HG02759 (cell line): ENCODE data around the gene CNPY4.
A peak's percentile ranks its signal among the peaks of the same experiment; 100 is the strongest.
"Not testable (repeated sequence)": the region's sequence is repeated elsewhere in the genome, so short reads cannot be mapped to it uniquely, and the experiment has no call there.

Experiments
- ATAC-seq: cut with Tn5 transposase; IDR thresholded peaks from one replicate; pipeline ENCODE4 v1.9.1; 2021; ENCODE audit warnings: mild to moderate bottlenecking, moderate library complexity; ENCODE audit not compliant: unreplicated experiment

CNPY4 gene

GRCh38 chr7:100118388-100119071 lies 904 bp upstream of the CNPY4 start:
- no peak for ATAC-seq

DNA sequence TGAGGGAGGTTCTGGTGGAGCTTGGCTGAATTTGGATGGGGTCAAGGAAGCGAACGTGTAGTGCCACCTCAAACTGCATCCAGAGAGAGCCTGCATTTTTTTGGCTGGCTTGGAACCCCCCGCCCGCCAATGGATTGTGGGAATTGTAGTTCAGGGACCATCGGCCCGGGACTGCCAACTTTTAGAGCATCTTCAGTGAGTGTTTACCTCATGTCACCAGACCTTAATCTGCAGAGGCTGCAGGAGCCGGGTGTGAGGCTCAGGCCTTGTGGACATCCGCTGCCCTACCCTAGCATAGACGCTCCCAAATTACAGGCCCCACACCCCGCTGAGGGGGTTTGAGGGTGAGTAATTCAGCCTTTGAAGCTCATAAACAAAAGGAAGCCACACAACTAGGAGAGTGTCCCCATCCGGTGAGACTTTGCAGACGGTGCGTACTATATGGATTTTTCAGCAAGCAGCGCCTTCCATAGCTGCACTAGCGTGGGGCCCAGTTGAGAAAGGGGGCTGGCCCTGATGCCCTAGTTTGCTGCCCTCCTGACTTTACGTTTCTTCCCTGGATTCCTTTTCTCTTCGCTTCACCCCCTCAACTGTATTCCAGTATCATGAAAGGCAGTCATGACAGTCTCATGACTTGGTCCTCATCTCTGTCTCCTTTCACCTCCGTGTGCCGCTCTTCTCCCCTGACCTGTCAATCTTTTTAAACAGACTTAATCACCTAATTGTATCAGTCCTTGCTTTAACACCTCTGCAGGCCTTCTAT lies 717 bp downstream of the CNPY4 start:
- ATAC-seq: peak; percentile 31

DNA sequence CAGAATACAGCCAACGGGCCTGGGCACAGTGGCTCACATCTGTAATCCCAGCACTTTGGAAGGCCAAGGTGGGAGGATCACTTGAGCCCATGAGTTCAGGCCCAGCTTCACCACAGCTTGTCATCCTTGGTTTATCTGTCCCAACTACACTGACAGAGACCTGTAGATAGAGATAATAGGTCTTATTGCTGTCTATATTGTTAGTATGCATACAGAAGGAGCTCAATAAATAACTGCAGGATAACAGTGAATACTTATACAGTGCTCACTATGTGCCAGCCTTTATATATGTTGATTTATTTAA lies 1.3 kb downstream of the CNPY4 start:
- ATAC-seq: no peak

DNA sequence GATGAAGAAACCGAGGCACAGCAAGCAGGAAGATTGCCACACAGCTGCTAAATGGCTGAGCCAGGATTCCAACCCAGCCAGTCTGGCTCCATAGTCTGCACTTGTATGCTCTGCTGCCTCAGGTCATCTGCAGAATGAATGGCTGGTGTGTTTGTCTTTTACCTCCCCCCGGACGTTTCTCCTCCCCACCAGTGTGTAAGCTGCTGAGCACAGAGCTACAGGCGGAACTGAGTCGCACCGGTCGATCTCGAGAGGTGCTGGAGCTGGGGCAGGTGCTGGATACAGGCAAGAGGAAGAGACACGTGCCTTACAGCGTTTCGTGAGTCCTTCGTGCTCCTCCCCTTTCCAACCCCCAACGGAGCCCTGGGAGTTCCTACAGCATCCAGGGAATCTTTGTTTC lies 2.6 kb downstream of the CNPY4 start:
- no peak for ATAC-seq

DNA sequence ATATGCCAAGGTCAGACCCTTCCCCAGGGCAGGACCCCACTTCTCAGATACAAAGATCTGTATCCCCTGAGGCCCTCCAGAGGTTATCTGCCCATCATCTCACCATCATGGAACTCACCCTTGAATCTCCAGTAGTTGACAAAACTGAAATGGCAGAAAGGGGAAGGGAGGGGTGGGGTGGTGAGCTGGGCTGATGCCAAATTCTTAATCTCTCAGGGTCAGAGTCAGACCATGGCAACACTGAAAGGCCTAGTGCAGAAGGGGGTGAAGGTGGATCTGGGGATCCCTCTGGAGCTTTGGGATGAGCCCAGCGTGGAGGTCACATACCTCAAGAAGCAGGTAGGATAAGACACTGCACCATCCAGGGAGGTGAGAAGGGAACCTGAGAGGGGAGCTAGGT lies 3.1 kb downstream of the CNPY4 start:
- no peak for ATAC-seq

GRCh38 chr7:100124301-100125230 lies 5.1 kb downstream of the CNPY4 start:
- ATAC-seq: no peak

GRCh38 chr7:100126239-100126930 lies 7.0 kb downstream of the CNPY4 start:
- no peak for ATAC-seq

- peak; percentile 65 for ATAC-seq
These were observed 7.8 kb downstream of the CNPY4 start, which contains the start of gene MBLAC1 for GRCh38 chr7:100126931-100127865. TSS of gene MBLAC1 (plus strand) at chr7:100126967. CDS start at chr7:100127396, 429 bp downstream.

DNA sequence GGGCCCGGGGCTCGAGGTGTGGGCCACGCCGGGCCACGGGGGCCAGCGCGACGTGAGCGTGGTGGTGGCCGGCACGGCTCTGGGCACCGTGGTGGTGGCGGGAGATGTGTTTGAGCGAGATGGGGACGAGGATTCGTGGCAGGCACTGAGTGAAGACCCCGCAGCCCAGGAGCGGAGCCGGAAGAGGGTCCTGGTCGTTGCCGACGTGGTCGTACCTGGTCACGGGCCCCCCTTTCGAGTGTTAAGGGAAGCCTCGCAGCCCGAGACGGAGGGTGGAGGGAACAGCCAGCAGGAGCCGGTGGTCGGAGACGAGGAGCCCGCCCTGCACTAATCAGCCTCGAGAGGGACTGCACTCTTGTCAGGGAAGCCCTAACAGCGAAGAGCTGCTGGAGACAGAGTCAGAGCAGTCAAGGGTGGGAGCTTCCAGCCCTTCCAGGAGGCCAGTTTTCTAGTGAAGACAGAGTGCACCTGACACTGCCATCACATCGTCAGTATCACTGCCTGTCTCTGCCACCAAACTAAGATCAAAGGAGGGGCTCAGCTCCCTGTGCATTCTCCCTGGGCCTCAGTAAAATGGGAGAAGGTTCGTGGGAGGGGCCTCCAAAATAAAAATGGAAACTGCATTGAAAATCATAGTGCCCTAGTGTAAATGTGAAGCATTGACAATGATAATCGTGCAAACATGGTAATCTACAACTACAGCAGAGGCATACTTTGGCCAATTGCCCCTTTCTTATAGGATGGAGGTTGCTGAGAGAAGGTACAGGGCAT lies 8.6 kb downstream of the CNPY4 start:
- ATAC-seq: no peak

DNA sequence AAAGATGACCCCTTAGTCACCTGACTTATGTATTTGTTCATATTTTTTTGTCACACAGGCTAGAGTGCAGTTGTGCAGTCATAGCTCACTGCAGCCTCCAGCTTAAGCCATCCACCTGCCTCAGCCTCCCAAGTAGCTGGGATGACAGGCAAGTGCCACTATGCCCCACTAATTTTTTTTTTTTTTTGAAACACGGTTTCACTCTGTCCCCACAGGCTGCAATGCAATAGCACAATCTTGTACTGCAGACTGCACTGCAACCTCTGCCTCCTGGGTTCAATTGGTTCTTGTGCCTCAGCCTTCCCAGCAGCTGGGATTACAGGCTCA lies 9.2 kb downstream of the CNPY4 start:
- no peak for ATAC-seq

GRCh38 chr7:100130220-100130607 lies 10.8 kb downstream of the CNPY4 start:
- not testable (repeated sequence) for ATAC-seq

DNA sequence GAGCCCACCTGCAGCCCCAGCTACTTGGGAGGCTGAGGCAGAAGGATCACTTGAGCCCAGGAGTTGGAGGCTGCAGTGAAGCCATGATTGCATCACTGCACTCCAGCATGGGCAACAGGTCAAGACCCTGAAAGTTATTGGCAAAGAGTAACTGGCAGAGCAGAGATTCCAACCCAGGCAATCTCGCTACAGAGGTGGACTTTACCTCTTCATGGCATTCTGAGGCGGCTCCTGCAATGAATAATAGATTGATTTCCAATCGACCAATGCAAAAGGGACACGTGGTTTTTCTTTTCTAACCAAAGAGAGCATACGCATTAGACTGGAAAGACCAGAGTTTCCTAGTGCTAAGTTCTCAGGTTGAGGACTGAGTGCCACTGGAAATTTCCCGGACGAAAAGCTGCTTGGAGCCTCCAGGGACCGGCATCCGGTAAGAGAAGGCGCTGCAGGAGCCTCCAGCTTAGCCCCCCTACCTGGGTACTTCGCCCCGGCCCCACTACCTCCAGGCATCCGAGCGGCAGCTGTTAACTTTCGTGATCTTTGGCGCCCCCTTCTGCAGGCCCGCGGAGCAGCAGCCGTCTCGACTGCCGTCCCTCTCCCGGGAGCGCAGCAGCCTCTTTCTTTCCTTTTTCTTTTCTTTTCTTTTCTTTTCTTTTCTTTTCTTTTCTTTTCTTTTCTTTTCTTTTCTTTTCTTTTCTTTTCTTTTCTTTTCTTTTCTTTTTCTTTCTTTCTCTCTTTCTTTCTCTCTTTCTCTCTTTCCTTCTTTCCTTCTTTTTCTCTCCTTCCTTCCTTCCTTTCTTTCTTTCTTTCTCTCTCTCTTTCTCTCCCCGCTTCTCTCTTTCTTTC lies 11.4 kb downstream of the CNPY4 start:
- ATAC-seq: no peak

DNA sequence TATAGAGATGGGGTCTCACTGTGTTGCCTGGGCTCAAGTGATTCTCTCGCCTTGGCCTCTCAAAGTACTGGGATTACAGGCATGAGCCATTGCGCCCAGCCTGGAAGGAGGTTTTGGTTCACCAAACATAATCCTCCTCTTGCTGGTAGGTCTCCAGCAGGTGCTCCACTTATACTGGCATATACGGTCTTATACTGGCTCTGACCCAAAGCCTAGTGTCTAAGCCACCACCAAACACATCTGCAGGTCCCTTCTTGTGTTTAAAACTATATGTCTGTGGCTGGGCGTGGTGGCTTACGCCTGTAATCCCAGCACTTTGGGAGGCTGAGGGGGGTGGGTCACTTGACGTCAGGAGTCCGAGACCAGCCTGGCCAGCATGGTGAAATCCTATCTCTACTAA lies 12.7 kb downstream of the CNPY4 start:
- no peak for ATAC-seq

DNA sequence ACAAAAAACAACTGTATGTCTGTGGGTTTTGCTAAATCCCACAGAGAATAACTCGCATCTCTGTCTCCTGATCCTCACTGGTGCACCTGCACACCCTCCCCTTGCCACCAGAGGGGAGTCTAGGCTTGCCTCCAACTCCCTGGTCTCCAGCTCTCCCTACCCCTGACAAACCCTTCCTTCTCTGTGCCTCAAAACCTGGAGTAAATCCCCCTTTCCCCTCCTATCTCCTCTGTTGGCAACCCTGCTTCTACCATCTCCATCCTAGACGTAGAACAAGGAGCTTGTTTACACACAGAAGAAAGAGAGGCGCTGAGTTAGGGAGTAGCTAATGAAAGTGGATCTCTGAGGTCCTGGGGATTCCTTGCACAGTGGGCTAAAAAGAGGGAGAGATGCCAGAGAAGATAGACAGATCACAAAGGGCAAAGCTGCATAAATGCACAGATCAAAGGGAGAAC lies 13.3 kb downstream of the CNPY4 start:
- peak; percentile 63 for ATAC-seq

- no peak for ATAC-seq
These were observed 18.7 kb downstream of the CNPY4 start for GRCh38 chr7:100137851-100138760.

- no peak for ATAC-seq
These were observed 22.1 kb downstream of the CNPY4 start for GRCh38 chr7:100141555-100141949.

GRCh38 chr7:100142461-100142860 lies 23.0 kb downstream of the CNPY4 start:
- ATAC-seq: no peak
